GM19238 (cell line): Measurements from ENCODE around the gene ADM2.

Source experiments
- DNase-seq: peaks from one replicate; pipeline ENCODE4 v3.0.0; 2011; ENCODE audit warnings: low spot score; ENCODE audit not compliant: insufficient read length

Gene ADM2

DNA sequence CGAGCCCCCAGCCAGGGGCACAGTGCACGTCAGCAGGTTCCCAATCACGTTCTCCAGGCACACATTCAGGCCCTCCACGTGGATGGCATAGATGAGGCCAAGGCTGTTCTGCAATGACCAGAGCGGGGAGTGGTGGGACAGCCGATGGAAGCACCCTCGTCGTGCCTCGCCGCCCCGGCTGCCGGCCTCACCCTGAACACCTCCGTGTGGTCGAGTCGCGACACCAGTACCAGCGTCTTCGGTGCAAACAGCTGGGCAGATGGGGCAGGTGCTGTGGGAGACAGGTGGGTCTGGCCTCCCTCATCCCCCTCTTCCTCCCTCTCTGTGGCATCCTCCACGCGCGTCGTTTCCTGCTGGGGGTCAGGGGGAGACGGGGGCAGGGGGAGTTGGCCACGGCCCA is 14.0 kb upstream of the ADM2 start:
- DNase-seq: no peak

DNA sequence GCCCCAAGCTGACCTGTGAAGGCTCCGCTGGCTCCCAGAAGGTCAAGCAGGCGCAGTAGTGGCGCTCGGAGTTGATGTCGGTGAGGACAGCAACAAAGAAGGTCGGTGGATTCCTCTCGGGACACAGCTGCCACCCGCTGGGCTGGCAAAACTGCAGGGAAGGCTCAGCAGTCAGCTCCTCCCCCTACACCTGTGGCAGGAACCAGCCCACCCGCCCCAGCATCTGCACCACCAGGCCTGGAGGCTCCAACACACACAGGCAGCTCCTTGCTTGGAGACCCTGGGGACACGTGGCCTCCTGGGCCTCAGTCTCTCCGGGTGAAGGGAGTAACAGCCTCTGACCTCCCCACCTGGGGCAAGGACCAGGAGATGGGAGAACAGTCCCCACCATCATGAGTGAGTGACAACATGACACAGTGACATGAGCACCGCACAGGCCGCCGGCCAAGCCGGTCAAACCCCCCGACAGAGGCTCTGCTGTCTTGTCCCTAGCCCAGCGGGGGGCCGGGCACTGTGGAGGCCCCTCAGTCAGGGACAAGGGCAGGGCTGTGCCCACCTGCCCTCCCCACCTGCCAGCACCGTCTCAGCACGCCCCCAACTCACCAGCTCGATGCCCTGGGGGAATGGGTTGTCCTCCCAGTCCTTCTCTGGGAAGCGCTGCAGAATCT is 13.4 kb upstream of the ADM2 start:
- DNase-seq: no peak

DNA sequence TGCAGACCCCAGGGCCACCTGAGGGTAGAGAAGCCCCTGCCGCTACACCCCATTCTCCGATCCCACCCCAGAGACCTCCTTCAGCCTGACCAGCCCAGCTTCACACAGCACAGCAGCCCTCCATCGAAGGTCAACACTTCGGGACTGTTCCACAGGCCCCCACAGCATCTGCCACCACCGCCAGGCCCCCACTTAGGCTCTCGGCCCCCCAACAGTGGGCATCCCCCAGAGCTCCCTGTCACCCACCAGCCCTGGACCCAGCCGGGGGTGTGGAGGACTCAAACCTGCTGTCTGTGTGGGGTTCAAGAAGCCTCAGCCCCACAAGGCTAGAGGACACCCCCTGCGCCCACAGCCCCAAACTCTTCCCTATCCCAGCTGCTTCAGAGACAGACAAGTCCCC is 12.7 kb upstream of the ADM2 start:
- DNase-seq: no peak

DNA sequence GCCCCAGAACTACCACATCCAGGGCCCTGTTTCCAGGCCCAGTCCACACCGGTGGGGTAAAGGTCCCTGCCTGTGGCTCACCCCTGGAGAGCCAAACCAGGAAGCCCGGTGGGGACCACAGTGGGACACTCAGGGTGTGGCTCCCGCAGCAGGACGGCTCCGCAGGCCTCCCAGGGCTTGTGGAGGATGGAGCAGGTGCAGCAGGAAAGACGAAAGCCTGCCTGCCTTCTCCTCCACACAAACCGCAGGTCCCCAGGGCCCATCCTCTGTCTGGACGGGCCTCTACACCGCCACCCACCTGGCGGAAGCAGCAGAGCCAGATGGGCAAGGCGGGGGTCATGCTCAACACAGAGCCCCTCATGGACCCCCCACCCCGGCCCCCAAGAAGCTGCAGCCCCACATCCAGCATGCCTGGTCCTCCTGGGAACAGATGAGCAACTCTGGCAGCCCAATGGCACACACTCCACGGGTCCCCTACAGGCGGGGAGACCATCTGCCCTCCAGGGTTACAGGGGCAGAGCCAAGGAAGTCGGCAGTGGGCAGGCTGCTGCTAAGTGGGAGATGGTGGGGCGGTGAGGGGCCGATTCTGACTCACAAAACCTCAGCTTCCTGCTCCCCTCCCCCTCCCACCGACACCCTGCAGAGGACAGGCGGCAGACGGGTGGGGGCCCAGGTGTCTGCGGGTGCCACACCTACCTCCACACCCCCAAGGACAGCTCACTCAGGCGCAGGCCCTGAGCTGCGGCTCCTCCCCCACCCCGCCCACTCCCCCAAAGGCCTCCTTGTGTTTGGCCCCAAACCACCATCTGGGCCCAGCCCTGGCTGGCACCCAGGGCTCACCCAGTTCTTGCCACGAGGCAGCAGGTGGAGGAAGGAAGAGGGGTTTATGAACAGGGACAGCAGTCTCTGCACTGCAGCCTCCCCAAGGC is 11.7 kb upstream of the ADM2 start:
- peak; percentile 95 for DNase-seq

DNA sequence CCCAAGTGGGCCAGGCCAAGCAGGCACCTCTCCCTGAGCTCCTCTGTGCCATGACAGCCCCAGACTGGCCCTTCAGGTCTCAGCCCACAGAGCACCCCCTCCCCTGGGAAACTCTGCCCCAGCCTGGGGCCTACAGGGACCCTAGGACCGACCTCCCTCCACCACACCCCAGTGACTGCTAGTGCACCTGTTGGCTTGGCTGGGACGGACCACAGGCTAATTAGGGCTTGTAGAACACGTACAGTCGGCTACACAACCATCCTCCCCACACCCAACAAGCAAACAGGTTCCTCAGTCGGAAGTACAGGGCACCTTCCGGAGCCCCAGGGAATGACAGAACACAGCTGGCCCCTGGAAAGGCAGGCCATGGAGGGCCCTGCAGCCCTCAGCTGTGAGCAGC is 10.9 kb upstream of the ADM2 start:
- DNase-seq: no peak

DNA sequence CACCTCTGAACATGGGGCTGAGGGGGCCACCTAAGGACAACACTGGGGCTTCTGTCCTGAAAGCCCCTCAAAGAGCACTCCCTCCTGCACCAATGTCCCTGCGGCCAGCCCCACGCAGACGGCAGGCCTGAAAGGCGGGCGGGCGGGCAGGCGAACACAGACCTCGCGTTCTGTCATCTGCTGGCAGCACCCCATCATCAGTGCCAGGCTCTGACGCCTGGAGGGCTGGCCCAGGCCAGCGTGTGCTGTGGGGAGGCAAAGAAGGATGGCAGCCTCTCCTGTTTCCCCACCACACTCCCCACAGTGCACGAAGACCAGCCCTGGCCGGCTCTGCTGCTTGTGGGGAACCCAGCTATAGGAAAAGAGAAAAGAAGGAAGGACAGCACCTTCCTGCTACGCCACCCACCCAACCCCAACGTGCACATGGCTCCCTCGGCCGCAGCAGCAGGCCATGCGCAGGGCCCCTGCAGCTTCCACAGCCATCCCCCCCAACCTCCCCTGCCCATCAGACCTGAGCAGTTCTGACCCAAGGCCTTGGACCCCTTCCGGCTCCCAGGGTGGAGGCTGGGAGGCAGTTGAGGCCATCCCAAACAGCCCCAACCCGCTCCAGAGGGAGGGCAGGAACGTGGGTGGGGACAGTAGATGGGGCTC is 10.0 kb upstream of the ADM2 start:
- DNase-seq: no peak

DNA sequence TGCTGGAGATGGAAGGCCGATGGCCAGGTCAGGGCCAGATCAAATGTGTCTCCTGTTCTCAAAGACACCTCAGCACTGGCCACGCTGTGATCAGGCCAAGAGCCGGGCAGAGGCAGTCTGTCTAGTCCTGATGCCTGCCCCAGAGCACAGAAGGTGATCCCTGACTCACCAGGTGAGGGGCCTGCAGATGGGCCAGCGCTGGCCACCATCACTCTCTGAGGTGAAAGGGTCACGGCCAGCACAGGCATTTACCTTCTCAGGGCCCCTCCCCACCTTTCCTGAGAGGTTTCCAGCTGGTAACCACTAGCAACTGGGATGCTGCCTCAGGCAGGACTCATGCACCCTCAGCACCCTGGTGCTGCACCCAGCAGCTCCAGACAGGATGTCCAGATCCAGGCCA is 9.4 kb upstream of the ADM2 start:
- DNase-seq: no peak

DNA sequence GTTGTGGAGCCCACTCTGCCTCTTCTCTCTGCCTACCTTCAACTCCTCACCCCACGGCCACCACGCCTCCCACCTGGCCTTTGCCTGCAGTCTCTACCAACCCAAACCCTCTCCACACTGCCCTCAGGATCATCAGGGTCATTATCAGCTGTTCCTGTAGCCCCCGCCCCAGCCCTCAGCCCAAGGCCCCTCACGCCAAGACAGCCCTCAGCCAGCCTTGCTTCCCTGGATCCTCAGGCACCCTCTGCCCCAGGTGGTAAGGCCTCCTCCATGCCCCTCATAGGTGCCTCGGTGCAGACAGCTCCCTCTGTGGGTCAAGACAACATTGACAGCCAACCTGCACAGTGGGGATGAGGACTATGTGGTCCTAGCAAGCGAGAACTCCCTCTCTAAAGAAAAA is 8.3 kb upstream of the ADM2 start:
- no peak for DNase-seq

DNA sequence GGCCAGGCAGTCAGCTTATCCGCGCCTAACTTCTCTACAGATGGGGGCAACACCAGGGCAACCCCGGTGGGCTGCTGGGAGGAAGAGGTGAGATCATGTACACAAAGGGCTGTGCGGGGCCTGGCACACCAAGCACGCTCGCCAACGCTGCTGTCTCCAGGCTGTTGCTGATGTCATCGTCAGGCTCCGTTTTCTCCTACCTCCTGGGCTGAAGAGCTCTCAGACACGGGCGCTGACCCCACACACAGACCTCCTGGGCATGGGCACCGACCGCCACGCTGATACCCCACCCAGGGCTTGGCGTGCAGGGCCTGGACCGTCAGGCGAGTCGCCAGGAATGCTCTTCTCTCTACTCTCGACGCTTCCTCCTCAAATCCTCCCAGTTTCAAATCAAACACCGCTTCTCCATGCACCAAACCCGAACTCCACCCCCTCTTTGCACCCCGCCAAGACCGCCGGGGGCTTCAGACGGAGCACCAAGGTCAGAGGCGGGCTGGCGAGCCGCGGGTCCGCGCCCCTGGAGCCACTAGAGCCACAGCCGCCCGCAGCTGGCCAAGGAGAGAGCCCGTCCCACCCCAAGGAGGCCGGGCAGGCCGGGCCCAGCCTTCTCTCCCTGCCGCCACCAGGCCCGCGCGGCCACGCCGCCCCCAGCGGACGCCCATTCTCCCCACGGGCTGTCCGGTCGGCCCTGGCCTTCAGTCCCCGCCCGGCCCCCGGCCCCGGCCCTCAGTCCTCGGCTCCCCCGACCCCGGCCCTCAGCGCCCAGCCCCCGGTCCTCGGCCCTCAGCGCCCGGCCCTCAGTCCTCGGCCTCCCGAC is 7.3 kb upstream of the ADM2 start:
- no peak for DNase-seq

DNA sequence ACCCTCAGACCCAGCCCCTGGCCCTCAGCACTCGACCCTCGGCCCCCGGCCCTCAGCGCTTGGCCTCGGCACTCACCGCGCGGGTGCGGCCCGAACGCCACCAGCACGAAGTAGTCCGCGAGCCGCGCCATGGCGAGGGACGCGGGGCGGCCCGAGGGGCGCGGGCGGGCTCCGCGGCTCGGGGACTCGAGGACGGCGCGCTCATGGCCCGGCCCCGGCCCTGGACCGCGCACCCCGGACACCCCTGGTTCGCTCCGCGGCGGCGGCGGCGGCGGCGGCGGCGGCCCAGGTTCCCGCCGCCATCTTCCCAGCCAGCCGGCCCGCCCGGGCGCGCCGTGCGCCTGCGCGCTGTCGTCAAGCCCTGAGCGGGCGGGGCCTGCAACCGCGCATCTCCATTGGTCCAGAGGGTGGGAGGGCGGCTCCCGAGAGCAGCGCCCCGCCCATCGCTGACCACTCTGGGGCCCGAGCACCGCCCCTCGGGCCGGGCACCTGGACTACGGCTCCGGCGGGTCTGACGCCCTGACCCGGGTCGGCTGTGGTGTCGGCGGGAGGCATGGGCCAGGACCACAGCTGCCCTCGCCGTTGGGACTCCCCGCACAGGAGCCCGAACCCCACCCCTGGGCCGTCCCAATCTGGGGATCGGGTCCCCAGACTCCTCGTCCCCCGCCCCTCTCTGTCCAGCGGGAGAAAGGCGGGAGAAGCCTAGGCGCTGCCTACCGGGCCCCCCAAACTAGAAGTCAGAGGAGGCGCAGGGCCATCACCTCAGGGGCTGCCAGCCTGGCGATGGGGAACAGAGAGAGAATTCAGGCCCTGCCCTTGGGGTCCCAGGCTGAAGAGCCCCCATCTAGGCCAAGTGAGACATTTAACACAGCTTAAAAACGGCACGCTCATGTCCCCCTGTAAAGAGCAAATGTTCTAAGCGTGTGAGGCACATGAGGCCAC is 6.4 kb upstream of the ADM2 start, which contains the start of gene SBF1:
Gene SBF1 (minus strand): TSS at position 326 of the 942 bp plus-strand sequence. CDS start 195 bp downstream, at position 131.
- DNase-seq: peak; percentile 100

DNA sequence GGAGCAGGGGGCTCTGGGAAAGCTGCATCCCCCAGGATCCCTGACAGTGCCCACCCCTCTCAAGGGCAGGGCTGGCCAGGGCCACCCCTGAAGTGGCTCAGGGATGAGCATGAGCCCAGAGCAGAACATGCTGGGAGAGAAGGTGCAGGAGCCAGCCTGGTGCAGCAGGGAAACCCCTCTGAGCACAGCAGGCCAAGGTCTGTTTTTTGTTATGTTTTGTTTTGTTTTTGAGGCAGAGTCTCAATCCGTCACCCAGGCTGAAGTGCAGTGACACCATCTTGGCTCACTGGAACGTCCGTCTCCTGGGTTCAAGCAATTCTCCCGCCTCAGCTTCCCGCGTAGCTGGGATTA is 5.7 kb upstream of the ADM2 start:
- DNase-seq: no peak

DNA sequence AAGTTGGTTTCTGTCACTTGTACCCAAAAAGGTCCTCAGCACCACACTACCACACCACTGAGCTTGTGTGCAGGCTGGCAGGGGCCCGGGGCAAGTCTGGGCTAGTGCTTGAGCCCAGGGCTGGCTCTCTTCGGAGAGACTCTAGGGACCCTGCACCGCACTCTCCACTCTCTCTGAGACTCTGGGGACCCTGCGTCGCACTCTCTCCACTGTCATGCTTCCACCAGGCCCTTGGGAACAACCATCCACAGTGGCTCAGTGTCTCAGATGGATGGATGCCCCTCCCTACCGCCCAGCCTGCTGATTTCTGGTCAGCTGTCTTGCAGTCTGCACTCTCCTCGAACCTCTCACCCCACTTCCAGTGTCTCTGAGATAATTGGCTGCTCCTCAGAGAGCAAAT is 4.5 kb upstream of the ADM2 start:
- DNase-seq: no peak

DNA sequence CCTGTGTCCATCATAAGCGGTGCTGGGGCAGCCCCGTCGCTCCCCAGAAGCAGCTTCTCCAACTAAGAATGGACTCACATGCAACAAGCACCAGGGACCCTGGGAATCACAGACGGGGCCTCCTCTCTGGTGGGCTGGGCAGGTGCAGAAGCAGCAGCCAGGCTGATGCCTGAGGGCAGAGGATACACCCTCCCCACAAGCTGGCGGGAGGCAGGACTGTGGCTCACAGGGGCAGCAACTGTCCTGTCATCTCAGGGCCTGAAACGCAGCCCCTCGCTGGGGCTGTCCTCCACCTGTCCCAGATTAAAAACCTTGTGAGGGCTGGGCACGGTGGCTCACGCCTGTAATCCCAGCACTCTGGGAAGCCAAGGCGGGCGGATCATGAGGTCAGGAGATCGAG is 3.4 kb upstream of the ADM2 start:
- DNase-seq: no peak

DNA sequence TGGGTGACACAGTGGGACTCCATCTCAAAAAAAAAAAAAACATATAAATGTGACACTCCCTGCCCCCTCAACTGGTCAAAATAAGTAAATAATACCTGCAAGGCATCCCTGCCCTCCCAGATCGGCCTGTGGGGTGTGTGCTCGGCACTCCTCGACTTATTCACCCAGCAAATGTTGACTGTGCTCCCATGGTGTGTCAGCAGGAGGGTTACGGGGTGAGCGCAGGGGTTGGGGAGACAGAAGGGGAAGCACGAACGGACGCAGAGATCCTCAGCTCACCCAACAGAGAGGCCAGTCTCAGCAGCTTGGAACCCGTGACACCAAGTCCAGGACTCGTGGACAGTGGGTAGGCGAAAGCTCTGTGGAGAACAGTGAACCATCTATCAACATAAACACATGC is 1.6 kb upstream of the ADM2 start:
- no peak for DNase-seq

DNA sequence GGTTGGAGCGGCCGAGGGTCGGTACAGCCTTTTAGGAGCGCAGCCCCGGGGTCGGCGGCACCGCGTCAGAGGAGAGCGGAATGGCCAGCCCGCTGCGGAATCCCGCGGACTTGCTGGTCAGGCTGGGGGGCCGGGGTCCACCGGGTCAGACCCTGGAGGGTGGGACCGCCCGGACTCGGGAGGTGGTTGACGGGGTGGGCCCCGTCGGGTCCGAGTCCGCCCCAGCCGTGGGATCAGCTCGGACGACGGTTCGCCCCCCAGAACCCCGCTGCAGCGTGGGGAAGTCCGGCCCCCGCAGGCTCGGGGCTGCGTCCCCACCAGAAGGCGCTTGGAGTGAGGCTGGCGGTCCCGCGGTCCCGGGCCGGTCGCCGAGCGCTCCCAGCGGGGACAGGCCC is 301 bp upstream of the ADM2 start:
- no peak for DNase-seq

DNA sequence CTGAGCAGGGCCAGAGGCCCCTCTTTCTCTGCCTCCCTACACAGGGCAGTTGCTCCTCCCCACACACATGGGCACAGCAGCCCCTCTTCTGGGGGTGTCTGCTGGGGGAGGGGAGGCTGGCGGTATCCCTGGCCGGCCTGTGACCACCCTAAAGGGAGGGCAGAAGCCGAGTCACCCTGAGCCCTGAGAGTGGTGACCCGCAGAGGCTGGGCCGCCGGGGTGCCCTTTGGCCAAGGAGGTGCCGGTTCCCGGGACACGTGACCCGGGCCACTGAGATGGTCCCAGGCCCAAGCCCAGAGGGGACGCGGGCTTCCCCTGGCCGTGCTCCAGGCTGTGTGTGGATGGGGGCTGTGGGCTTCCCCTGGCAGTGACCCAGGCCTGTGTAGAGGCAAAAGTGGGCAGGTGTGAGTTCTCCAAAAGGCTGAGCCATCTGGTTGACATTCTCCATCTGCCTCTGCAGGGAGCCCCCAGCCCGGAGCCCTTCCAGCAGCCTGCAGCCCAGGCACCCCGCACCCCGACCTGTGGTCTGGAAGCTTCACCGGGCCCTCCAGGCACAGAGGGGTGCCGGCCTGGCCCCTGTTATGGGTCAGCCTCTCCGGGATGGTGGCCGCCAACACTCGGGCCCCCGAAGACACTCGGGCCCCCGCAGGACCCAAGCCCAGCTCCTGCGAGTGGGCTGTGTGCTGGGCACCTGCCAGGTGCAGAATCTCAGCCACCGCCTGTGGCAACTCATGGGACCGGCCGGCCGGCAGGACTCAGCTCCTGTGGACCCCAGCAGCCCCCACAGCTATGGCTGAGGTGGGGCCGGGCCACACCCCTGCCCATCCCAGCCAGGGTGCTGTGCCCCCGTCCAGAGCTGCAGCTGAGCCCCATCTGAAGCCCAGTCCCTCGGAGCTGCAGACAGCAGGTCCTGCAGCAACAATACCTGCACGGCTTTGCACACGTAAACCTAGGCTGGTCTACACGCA is 1.0 kb downstream of the ADM2 start:
- no peak for DNase-seq

DNA sequence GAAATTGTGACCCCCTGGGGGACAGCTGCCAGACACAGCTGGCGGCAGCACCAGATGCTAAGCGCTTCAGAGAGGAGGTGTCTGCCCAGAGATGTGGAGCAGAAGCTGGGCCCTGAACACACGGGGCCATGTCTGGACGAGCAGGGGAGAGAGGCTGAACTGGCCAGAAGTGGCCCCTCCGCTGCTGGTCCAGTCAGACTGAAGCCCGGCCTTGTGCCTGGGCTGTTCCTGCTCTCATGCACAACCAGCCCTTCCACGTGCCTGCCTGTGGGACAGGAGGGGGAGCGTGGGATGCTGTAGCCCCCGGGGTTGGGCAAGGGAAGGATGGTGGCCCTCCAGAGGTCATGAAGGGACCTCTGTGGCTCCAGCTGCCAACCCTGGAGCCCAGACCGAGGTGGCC is 1.8 kb downstream of the ADM2 start:
- DNase-seq: no peak

DNA sequence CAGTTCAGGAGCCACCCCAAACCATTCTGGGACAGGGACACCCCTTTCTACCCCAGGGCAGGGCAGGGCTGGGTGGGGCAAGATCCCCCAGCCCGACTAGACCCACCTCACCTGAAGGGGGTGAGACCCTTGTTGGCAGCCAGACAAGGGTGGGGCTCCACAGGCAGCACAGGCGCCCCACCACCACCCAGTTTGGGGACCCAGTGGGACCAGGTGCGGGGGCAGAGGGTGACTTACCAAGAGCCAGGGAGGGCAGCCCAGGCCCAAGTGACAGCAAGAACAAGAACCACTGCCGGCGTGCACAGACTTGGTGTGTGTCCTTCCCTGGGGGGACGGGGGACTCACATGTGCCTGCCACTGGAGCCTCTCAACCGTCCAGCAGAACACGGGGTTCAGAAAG is 2.2 kb downstream of the ADM2 start:
- DNase-seq: no peak
